ENCODE results near the gene KRTAP5-9.

KRTAP5-9 gene

GRCh38 chr11:71545405-71545966 lies 2.7 kb upstream of the KRTAP5-9 start:
- Histone ChIP-seq H3K4me3 (IDR thresholded peaks at IDR 0.05; ENCODE audit: insufficient read depth, low read depth, low read length) (no peak overlapping the region), H4K20me1 (ENCODE audit: insufficient read depth) (no peaks in the 10 kb centered on the region), H3K36me3 (ENCODE audit: insufficient read depth) (no peaks in the 10 kb centered on the region), H3K9ac (no peak overlapping the region), H2AFZ (ENCODE audit: low read depth) (no peak overlapping the region), H3K4me1 (ENCODE audit: low read depth, poor library complexity, severe bottlenecking) (peaks cover under 1% of the 10 kb centered on the region), H3K27me3 (ENCODE audit: insufficient read depth, low read depth) (no peaks in the 10 kb centered on the region), H3K79me2 (ENCODE audit: insufficient read depth, low read depth) (no peaks in the 10 kb centered on the region), H3K4me2 (no peak overlapping the region), H3K27ac (no peak overlapping the region)
- no peak for TF ChIP-seq CTCF (conservative IDR thresholded peaks at IDR 0.05; ENCODE audit: low read depth, low read length)

GRCh38 chr11:71548716-71549151 lies 514 bp downstream of the KRTAP5-9 start:
- H3K4me3 ChIP-seq (IDR thresholded peaks at IDR 0.05; ENCODE audit: insufficient read depth, low read depth, low read length), result no peak overlapping the region
- H3K9ac ChIP-seq, result no peak overlapping the region
- H4K20me1 ChIP-seq (ENCODE audit: insufficient read depth), result no peaks in the 10 kb centered on the region
- no peaks in the 10 kb centered on the region for H3K79me2 ChIP-seq (ENCODE audit: insufficient read depth, low read depth)
- TF ChIP-seq CTCF (conservative IDR thresholded peaks at IDR 0.05; ENCODE audit: low read depth, low read length), result no peak
- no peaks in the 10 kb centered on the region for H3K4me1 ChIP-seq (ENCODE audit: low read depth, poor library complexity, severe bottlenecking)
- H3K27me3 ChIP-seq (ENCODE audit: insufficient read depth, low read depth), result no peaks in the 10 kb centered on the region
- no peak overlapping the region for H2AFZ ChIP-seq (ENCODE audit: low read depth)
- no peak overlapping the region for H3K27ac ChIP-seq
- no peak overlapping the region for H3K4me2 ChIP-seq
- H3K36me3 ChIP-seq (ENCODE audit: insufficient read depth), result no peaks in the 10 kb centered on the region

- H3K9ac ChIP-seq, result no peak overlapping the region
- no peaks in the 10 kb centered on the region for H3K36me3 ChIP-seq (ENCODE audit: insufficient read depth)
- H3K27me3 ChIP-seq (ENCODE audit: insufficient read depth, low read depth), result no peaks in the 10 kb centered on the region
- no peak overlapping the region for H2AFZ ChIP-seq (ENCODE audit: low read depth)
- H3K4me1 ChIP-seq (ENCODE audit: low read depth, poor library complexity, severe bottlenecking), result no peaks in the 10 kb centered on the region
- no peak overlapping the region for H3K27ac ChIP-seq
- no peak overlapping the region for H3K4me2 ChIP-seq
- no peak overlapping the region for H3K4me3 ChIP-seq (IDR thresholded peaks at IDR 0.05; ENCODE audit: insufficient read depth, low read depth, low read length)
- no peaks in the 10 kb centered on the region for H4K20me1 ChIP-seq (ENCODE audit: insufficient read depth)
- H3K79me2 ChIP-seq (ENCODE audit: insufficient read depth, low read depth), result no peaks in the 10 kb centered on the region
- TF ChIP-seq CTCF (conservative IDR thresholded peaks at IDR 0.05; ENCODE audit: low read depth, low read length), result no peak
Observed at GRCh38 chr11:71551711-71552110, 3.5 kb downstream of the KRTAP5-9 start.

GRCh38 chr11:71554996-71555395 lies 6.8 kb downstream of the KRTAP5-9 start:
- H3K79me2 ChIP-seq (ENCODE audit: insufficient read depth, low read depth), result no peaks in the 10 kb centered on the region
- H3K4me3 ChIP-seq (IDR thresholded peaks at IDR 0.05; ENCODE audit: insufficient read depth, low read depth, low read length), result no peak overlapping the region
- H3K4me1 ChIP-seq (ENCODE audit: low read depth, poor library complexity, severe bottlenecking), result no peaks in the 10 kb centered on the region
- no peak for TF ChIP-seq CTCF (conservative IDR thresholded peaks at IDR 0.05; ENCODE audit: low read depth, low read length)
- H3K27me3 ChIP-seq (ENCODE audit: insufficient read depth, low read depth), result no peaks in the 10 kb centered on the region
- no peaks in the 10 kb centered on the region for H4K20me1 ChIP-seq (ENCODE audit: insufficient read depth)
- H2AFZ ChIP-seq (ENCODE audit: low read depth), result no peak overlapping the region
- no peaks in the 10 kb centered on the region for H3K36me3 ChIP-seq (ENCODE audit: insufficient read depth)
- H3K4me2 ChIP-seq, result no peak overlapping the region
- no peak overlapping the region for H3K27ac ChIP-seq
- H3K9ac ChIP-seq, result no peak overlapping the region
